Cardiac septum (tissue), 1 donor: ENCODE data around the gene TCIRG1. TPM values are rescaled to one million over a fixed set of nuclear protein-coding genes. Genes with fewer than 3 reads are reported as not detected.

ENCODE experiments used
- DNase-seq: peaks from one replicate; pipeline ENCODE4 v3.0.0-alpha.2; 2020; ENCODE audit warnings: low spot score
- intact Hi-C: fragments of 100-400 bp; cut with DNase I; formaldehyde crosslinking; loops from one replicate; pipeline ENCODE4 v1.14.0; 2022
- total RNA-seq: library from RNA; stranded (reverse); fragmentation: NEBNext Ultra II Directional; extraction: Animal tissue kit (Norgen Biotek cat#: 25700); gene quantifications from one replicate; pipeline ENCODE4 v1.2.1, GENCODE V29; 2021
- donor health status: DM: no; HTN: no; CAD: no.

The TCIRG1 gene
- total RNA-seq, 1 donor from 2014 or later: 26.5 TPM

DNA sequence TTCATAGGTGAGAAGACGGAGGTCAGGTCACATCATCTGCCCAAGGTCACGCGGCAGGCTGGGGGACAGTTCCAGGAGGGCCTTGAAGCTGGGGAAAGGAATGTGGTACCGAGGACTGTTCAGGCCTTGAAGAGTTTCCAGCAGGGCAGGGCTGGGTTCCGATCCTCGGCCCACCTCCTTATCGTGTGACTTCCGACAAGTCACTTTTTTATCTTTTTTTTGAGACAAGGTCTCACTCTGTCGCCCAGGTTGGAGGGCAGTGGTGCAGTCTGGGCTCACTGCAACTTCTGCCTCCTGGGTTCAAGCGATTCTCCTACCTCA lies 7.7 kb upstream of the TCIRG1 start:
- intact Hi-C loops: loop anchor here (5.0 kb wide), 2 partner anchors 91 to 181 kb away; partner anchors contain the start of genes CHKA and KMT5B

DNA sequence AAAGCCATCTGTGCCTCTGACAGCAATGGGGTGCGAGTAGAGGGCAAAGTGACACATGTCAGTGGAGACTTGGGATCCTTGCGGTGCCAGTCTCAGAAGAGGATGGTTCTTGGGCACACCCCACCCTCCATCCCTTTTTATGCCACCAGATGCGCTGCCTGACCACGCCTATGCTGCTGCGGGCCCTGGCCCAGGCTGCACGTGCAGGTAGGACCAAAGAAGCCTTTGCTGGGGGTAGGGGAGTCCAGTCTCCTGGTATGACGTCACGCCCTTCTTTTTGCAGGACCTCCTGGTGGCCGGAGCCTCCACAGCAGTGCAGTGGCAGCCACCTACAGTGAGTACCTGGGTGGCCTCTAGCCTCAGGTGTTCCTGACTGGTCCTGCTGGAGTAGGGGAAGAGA lies 6.8 kb upstream of the TCIRG1 start:
- intact Hi-C loops: loop anchor here (5.0 kb wide), 2 partner anchors 90 to 180 kb away; partner anchors contain the start of genes CHKA and KMT5B
- DNase-seq: no peak

More for the DNA sequence above, 7.7 kb upstream of the TCIRG1 start:
- DNase-seq: no peak

DNA sequence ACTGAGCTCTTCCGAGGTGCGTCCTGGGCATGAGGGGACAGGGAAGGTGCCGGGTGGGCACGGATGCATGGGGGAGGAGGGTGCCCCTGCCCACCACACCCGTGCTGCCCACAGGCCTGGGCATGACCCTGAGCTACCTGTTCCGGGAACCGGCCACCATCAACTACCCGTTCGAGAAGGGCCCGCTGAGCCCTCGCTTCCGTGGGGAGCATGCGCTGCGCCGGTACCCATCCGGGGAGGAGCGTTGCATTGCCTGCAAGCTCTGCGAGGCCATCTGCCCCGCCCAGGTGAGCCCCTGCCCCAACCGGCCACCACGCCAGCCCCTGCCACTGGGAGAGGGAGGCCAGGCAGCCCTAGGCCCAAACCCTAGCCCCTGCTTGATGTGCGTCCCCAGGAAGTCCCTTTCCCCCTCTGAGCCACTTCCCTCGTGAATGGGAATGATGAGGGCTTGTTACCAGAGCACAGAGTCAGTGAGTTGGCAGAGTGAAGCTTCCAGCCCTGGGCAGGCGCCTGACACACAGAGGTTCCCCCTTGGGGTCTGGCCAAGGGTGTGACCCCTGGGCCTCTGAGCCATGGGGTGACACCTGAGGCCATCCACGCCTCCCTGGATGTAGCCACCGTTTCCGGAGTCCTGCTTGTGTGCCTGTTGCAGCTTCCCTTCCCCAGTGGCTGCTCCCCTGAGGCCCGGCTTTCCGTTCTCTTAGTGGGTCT lies 5.7 kb upstream of the TCIRG1 start:
- no peak for DNase-seq

DNA sequence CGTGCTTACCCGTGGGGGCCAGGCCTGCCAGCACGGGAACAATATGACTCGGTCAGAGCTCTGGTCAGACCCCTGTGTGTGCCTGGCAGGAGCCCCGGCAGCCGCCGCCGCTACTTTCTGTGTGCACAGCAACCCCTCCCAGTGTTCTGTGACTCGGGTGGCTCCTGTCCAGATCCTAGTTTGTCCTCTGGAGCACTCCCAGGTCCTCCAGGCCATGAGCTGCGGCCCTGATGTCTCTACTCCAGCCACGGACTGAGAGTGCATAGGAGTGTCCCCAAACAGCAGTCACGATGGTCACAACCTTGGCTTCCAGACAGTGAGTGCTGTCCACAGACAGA lies 5.1 kb upstream of the TCIRG1 start:
- intact Hi-C loops: loop anchor here (5.0 kb wide), 2 partner anchors 89 to 179 kb away; partner anchors contain the start of genes CHKA and KMT5B
- DNase-seq: peak; percentile 84

More for the DNA sequence above, 5.7 kb upstream of the TCIRG1 start:
- intact Hi-C loops: loop anchor here (5.0 kb wide), 2 partner anchors 89 to 179 kb away; partner anchors contain the start of genes CHKA and KMT5B

DNA sequence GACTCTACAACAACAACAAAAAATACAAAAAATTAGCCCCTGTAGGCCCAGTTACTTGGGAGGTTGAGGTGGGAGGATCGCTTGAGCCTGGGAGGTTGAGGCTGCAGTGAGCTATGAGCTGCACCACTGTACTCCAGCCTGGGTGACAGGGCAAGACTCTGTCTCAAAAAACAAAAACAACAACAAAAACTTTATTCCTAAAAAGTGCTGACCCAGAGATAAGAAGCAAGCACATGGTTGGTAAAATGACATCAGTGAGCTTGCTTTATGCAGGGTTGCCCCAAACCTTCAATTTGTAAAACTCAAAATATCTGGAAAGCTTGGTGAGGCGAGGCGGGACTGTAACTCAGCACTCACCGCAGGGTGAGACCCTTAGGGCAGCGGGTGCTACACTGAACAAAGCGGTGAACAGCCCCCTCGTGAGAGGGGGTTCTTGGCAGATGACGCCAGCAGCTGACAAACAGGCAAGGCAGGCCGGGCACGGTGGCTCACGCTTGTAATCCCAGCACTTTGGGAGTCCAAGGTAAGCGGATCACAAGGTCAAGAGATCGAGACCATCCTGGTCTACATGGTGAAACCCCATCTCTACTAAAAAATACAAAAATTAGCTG lies 3.5 kb upstream of the TCIRG1 start:
- no peak for DNase-seq
- intact Hi-C loops: no loop called here

DNA sequence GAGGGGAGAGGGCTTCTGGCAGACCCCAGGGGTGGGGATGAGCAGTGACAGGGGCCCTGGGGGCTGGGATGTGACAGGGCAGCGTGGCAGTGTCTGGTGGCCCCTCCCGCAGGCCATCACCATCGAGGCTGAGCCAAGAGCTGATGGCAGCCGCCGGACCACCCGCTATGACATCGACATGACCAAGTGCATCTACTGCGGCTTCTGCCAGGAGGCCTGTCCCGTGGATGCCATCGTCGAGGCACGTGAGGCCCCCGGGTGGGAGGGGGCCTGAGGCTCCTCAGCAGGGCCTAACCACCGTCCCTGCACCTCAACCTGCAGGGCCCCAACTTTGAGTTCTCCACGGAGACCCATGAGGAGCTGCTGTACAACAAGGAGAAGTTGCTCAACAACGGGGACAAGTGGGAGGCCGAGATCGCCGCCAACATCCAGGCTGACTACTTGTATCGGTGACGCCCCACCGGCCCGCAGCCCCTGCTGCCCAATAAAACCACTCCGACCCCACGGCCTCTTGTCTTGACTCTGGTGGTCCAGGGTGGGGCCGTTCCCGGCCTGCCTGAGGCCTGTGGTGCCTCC lies 2.6 kb upstream of the TCIRG1 start:
- peak; percentile 75 for DNase-seq

DNA sequence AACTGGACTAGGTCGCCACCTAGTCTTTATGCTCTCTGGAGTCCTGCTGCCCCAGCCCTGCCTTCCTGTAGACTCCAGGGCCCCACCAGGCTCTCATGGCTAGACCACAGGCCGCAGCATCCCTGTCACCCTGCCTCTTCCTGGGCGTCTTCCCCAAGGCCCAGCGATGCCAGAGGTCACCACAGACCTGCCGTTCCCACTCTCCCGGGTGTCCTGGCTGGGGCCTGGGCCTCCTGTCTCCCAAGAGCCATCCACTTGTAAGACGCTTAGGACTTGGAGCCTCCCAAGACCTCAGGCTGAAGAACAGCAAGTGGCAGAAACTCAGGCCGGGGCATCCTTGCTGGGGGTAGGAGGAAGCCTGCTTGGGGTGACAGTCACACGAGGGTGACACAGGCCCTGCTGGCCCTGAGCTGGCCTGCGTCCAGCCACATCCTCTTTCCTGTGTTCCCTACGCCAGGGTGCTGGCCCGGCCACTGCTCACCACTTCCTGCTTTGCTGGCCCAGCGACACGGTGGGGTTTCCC lies 2.0 kb upstream of the TCIRG1 start:
- intact Hi-C loops: no loop called here
- peak; percentile 93 for DNase-seq

More for the DNA sequence above, 2.6 kb upstream of the TCIRG1 start:
- intact Hi-C loops: no loop called here

DNA sequence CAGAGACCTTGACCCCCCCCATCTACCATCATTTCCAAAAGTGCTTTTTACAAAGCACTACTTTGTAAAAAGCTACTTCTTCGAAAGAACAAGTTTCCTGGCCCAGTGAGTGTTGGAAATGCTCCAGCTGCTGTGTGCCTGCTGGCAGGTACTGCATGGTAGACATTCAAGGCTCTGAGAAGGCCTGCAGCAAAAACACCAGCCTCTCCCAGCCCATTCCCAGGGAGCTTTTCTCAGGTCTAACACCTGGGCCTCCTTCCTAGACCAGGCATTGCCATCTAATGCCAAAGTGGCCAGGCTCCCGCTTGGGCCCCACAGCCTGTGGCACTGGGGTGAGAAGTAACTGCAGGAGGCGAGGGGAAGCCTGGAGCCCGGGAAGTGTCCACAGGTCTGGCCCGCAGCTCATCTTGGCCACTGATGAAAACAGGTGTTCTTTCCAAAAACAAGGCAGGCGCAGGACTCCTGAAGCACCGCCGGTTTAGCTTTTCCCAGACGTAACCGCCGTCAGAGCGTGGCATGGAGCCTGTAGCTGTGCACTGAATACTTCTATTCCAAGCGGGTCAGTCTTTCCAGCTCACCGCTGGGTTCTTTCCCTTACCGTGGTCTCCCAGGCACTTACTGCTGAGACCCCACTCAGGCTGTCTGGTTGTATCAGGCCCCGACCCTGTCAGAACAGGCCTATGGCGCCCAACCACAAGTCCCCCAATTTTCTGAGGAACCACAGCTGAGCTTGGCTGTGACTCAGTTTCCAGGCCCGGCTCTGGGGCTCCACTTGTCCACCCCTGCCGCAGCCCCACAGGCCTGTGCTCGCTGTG lies 1.2 kb upstream of the TCIRG1 start:
- no peak for DNase-seq
- intact Hi-C loops: no loop called here

DNA sequence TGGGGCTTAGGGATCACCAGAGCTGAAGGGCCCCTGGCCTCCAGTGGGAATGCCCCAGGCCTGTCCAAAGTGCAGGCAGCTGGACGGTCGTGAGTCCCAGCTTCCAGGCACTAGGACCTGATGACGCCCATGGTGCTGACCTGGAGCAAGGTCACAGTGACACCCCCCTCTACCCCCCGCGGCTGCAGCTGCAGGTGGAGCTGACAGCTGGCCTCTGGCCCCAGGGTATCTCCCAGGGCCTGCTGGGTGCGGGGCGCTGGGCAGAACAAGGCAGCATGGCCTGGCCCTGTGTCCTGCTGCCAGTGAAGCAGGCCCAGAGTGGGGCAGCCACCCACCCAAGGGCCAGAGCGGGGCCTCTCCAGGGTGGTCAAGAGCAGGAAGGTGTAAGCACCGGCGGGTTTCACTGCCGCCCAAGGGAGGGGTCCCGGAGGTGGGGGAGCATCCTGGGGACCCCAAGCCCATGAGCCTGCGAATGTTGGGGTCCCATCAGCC lies 553 bp upstream of the TCIRG1 start:
- intact Hi-C loops: no loop called here
- DNase-seq: no peak

DNA sequence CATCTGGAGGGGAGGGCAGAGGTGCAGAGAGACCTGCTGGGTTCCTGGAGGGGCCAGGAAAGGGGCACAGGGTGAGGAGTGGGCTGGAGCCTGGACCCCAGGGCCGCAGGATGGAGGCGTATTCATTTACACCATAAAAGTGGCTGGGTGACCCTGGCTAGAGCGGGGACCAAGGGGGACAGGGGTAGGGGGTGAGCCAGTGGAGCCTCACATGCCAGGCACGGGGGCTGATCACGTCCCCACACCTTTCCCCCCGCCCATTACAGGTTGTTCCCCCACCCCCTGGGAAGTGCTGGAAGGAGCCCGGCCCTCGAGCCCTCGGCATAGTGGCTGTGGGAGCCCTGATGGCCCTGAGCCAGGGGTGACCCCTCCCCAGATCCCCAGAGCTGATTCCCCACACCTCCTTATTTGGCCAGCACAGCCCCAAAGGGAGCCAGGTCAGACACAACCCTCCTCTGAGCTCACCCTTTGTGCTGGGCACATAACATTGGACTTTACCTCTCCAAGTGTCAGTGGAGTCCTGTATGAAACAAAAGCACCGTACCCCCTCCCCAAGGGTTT lies 781 bp downstream of the TCIRG1 start:
- DNase-seq: no peak
- intact Hi-C loops: no loop called here

DNA sequence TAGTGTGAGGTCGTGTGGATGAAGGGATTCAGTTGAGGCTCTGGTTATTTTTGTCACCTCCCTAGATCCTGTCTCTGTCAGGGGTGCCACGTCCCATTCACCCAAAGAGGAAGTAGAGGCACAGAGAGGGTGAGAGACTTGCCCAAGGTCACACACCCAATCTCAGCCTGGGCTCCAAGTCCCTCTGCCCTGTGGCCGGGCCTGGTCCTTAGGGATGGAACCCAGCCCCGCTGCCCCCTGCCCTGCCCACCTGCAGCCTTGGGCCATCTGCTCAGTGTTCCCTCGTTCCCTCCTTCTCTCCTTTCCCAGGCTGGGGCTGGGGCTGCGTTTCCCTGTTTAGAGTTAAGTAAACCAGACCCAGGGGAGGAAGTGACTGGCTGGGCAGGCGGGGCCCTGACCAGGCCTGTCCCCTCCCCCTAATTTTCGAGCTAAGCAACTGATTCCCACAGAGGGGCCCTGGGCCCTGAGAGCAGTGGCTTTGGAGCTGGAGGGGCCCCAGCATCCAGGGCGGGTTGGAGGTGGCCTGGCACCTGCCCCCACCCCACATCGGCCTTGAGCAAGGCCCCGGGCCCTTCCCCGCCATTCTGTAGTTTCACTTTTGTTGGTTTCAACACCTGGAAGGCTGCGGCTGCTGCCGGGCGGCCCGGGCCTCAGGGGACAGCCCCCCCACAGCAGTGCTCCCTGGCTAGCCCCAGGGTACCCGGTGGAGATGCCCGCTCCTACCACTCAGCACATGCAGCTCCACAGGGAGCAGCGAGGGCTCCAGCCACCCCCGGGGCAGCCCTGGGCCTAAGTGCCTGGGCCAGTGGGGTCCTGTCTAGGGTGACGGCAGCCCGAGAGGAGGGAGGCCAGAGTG lies 1.5 kb downstream of the TCIRG1 start:
- peak; percentile 89 for DNase-seq
- intact Hi-C loops: no loop called here

DNA sequence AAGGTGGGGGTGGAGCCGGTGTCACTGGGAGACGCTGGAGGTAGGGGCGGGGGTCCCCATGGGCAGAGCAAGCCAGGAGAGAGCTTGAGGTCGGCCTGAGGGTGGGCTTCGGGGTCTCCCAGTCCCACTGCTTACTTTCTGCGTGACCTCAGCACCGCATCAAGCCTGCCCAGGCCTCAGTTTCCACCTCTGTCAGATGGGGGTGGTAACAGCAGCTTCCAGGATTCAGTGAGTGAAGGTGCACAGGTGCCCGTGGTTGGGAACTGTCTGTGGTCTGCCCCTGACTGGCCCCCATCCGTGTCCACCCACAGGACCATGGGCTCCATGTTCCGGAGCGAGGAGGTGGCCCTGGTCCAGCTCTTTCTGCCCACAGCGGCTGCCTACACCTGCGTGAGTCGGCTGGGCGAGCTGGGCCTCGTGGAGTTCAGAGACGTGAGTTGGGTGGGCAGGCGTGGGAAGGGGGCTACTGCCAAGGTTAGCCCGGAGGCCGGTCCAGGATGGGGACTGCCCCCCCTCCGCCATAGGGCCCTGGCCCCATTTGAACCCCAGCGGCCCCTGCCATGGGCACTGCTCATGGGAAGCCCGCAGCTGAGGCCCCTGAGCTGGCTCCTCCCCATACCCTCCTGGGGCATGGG lies 2.2 kb downstream of the TCIRG1 start:
- no peak for DNase-seq
- intact Hi-C loops: no loop called here

DNA sequence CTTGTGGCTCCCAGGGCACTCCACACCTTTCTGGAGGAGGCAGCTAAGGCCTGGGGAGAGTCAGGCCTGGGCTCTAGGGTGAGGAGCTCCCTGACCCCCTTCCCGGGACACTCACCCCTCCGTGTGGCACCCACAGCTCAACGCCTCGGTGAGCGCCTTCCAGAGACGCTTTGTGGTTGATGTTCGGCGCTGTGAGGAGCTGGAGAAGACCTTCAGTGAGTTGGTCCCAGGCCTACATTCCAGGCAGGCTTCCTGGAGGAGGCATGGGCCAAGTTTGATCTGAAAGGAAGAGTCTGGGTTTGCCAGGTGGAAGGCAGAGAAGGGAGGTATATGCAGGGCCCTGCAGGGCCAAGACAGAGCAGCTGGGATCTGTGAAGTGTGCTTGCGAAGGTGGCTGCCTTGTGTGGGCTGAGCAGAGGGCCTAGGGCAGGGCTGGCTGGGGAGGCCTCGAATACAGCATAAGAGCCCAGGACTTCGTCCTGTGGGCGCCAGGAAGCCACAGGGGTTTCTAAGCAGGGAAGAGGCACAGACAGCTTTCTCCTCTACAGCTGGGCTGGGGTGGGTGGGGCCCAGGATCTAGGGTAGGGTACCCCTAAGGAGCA lies 2.9 kb downstream of the TCIRG1 start:
- intact Hi-C loops: no loop called here
- no peak for DNase-seq

DNA sequence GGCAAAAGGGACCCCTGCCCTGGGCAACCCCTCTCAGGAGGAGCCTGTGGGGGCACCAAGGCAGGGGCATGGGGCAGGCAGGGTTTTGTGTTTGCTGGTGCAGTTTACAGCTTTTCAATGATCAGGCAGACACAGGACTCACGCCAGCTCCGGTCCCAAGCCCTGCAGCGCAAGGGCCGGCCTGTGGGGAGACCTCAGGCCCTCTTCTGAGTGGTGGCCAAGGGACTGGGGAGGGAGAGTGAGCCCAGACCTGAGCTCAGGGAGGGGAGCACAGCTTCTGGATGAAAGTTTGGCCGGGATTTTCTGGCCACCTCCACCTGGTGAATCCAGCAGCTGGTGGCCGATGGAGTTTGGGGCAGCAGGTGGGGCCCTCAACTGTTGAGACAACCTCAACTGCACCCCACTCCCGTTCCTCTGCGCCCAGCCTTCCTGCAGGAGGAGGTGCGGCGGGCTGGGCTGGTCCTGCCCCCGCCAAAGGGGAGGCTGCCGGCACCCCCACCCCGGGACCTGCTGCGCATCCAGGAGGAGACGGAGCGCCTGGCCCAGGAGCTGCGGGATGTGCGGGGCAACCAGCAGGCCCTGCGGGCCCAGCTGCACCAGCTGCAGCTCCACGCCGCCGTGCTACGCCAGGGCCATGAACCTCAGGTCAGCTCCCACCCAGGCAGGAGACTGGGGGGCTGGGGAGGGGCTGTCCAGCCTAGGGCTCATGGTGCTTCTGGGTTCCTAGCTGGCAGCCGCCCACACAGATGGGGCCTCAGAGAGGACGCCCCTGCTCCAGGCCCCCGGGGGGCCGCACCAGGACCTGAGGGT lies 3.6 kb downstream of the TCIRG1 start:
- intact Hi-C loops: no loop called here
- DNase-seq: no peak

DNA sequence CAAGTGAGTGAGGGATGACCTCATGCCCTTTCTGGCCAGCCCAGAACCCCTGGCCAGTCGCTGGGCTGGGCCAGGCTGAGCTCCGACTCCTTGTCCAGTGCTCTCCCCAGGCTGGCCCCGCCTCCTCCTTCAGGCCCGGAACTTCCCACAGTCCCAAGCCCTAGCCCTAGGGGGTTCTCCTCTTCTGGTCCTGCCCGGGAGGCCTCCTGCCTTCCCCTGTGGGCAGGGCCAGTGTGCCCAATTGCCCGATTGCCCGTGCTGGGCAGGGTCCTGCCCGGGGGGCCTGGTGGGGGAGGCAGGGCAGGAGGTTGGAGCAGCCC lies 4.2 kb downstream of the TCIRG1 start:
- intact Hi-C loops: no loop called here
- DNase-seq: no peak

DNA sequence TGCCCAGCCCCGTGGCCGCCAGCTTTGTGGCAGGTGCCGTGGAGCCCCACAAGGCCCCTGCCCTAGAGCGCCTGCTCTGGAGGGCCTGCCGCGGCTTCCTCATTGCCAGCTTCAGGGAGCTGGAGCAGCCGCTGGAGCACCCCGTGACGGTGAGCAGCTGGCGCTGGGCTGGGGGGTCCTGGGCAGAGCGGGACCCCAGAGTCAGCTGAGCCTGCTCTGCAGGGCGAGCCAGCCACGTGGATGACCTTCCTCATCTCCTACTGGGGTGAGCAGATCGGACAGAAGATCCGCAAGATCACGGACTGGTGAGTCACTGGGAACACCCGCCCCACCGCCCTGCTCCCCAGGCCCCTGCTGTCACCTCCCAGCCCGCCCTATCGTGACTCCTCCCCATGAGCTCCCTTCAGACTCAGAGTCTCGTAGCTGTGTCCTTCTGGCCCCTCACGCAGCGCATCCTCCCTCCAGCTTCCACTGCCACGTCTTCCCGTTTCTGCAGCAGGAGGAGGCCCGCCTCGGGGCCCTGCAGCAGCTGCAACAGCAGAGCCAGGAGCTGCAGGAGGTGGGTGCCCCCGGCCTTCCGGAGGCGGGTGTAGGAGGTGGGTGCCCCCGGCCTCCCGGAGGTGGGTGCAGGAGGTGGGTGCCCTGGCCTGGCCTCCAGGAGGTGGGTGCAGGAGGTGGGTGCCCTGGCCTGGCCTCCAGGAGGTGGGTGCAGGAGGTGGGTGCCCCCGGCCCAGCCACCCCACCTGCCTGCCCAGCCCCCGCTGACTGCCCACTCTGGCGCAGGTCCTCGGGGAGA lies 4.7 kb downstream of the TCIRG1 start:
- intact Hi-C loops: no loop called here
- no peak for DNase-seq
